PC-3 (cell line): Measurements from ENCODE around the gene OPRM1. TPM values are rescaled to one million over a fixed set of nuclear protein-coding genes. Genes with fewer than 3 reads are reported as not detected.

Source experiments
- ATAC-seq: fragments of 200-7000 bp; cut with Tn5 transposase; 2 replicates; pipeline ENCODE4 v1.9.1; 2020; ENCODE audit warnings: mild to moderate bottlenecking, moderate library complexity
- BruUV-seq: library from RNA; stranded (reverse); fragments of 400-500 nt; replicated peaks from 2 replicates; lab custom pipeline; 2021; lab: Mats Ljungman, UMichigan
- CTCF ChIA-PET: fragments of 300-600 bp; sonication (Branson Sonifier 250); formaldehyde crosslinking; loops from one replicate; lab custom pipeline; 2022; ENCODE audit warnings: antibody characterized with exemption; lab: Charles Lee
- POLR2A ChIA-PET: fragments of 300-600 bp; sonication (Branson Sonifier 250); formaldehyde crosslinking; loops from one replicate; lab custom pipeline; 2022; ENCODE audit warnings: antibody characterized with exemption; ENCODE audit not compliant: unreplicated experiment; lab: Charles Lee
- DNase-seq: peaks from one replicate; pipeline ENCODE4 v3.0.0-alpha.2; 2015
- H2AFZ ChIP-seq: fragments of 300-600 bp; sonication (generic); 2 replicates; pipeline ENCODE4 v1.6.0; 2016; ENCODE audit warnings: antibody characterized with exemption, low read length
- H3F3A ChIP-seq: fragments of 300-600 bp; sonication (generic); one replicate; pipeline ENCODE4 v1.6.0; 2017; ENCODE audit warnings: antibody characterized with exemption, low read length, control low read depth, mild to moderate bottlenecking; ENCODE audit not compliant: unreplicated experiment
- H3K27ac ChIP-seq: fragments of 300-600 bp; sonication (generic); 2 replicates; pipeline ENCODE4 v1.5.1; 2016; ENCODE audit warnings: mild to moderate bottlenecking, low read length
- H3K27me3 ChIP-seq: fragments of 300-600 bp; sonication (generic); 2 replicates; pipeline ENCODE4 v1.6.1; 2016; ENCODE audit warnings: low read length, mixed read lengths
- H3K36me3 ChIP-seq: fragments of 300-600 bp; sonication (generic); 2 replicates; pipeline ENCODE4 v1.6.1; 2016; ENCODE audit warnings: low read depth, mixed run types, low read length, mixed read lengths
- H3K4me1 ChIP-seq: fragments of 300-600 bp; sonication (generic); 2 replicates; pipeline ENCODE4 v1.5.1; 2016; ENCODE audit warnings: low read length; ENCODE audit not compliant: insufficient read depth
- H3K4me2 ChIP-seq: fragments of 300-600 bp; sonication (generic); 2 replicates; pipeline ENCODE4 v1.6.0; 2016; ENCODE audit warnings: low read length
- H3K4me3 ChIP-seq: fragments of 300-600 bp; sonication (generic); 2 replicates; pipeline ENCODE4 v1.5.1; 2016; ENCODE audit warnings: mild to moderate bottlenecking, low read length, mixed read lengths
- H3K79me2 ChIP-seq: fragments of 300-600 bp; sonication (generic); 2 replicates; pipeline ENCODE4 v1.6.1; 2017; ENCODE audit warnings: low read length, mixed read lengths
- H3K9ac ChIP-seq: fragments of 300-600 bp; sonication (generic); 2 replicates; pipeline ENCODE4 v1.6.0; 2016; ENCODE audit warnings: mild to moderate bottlenecking, low read length
- H3K9me2 ChIP-seq: fragments of 300-600 bp; sonication (generic); replicated peaks from 2 replicates; pipeline ENCODE4 v1.6.1; 2016; ENCODE audit warnings: mixed run types, low read length, mixed read lengths
- H3K9me3 ChIP-seq: fragments of 300-600 bp; sonication (generic); 2 replicates; pipeline ENCODE4 v1.6.1; 2016; ENCODE audit warnings: low read length, mixed read lengths
- H4K20me1 ChIP-seq: fragments of 300-600 bp; sonication (generic); 2 replicates; pipeline ENCODE4 v1.6.1; 2016; ENCODE audit warnings: low read length, mixed read lengths
- EZH2 ChIP-seq: fragments of 300-600 bp; sonication (generic); IDR thresholded peaks from one replicate; pipeline ENCODE4 v1.6.1; 2017; ENCODE audit warnings: antibody characterized with exemption, mild to moderate bottlenecking, low read length; ENCODE audit not compliant: unreplicated experiment
- EZH2phosphoT487 ChIP-seq: fragments of 300-600 bp; sonication (generic); IDR thresholded peaks from 2 replicates; pipeline ENCODE4 v1.6.1; 2018; ENCODE audit warnings: mild to moderate bottlenecking, antibody characterized with exemption, low read length, borderline replicate concordance
- intact Hi-C: fragments of 100-400 bp; cut with micrococcal nuclease; formaldehyde crosslinking; loops from 2 replicates; pipeline ENCODE4 v1.9.0; 2023
- total RNA-seq: library from RNA; depleted of rRNA; stranded (reverse); fragments of >200 nt; gene quantifications from 2 replicates; pipeline ENCODE4 v1.2.3, GENCODE V29; 2014
- TF ChIP-seq, protein P1 (sequence below): fragments of 300-600 bp; sonication (generic); conservative IDR thresholded peaks from 2 replicates; pipeline ENCODE4 v1.5.1; 2017; ENCODE audit warnings: antibody characterized with exemption, low read depth, mild to moderate bottlenecking, low read length

Gene OPRM1
- total RNA-seq, 1 experiment from 2014 or later = not detected

DNA sequence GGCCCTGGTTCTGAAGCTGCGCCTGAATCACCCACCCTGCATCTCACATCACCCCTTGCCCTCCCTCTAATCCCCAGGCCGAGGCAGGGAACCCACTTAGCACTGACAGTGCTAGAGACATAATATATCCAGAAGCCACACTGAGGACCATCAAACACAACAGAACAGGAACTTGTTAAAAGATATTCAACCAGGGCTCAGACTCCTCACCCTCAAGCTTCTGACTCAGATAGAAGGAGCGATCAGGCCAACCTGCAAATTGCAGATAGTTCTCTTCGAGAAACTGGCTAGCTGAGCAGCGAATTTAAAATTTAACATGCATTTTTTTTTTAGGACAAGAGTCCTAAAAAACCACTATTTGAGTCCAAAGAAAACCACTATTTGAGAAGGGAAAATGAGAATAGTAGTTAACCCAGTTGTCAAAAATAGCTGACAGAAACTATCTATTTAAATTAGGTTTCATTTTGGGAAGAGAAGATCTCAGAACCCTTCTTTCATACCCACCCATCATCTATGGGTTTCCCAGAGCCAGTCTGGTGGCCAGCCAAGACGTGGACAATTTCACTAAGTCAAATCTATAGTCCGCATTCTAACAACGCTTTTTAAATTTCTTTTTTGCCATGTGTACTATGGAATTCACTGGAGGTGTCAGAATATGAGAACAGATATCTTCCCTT lies 95.6 kb downstream of the OPRM1 start:
- Histone ChIP-seq H3K4me1 (no peaks in the 10 kb centered on the region), H4K20me1 (no peaks in the 10 kb centered on the region), H3K36me3 (no peaks in the 10 kb centered on the region), H3K79me2 (no peaks in the 10 kb centered on the region), H3K4me3 (no peak overlapping the region), H3K9ac (no peak overlapping the region), H2AFZ (no peak overlapping the region), H3K9me3 (no peaks in the 10 kb centered on the region), H3K27ac (no peak overlapping the region), H3K9me2 (no peaks in the 10 kb centered on the region), H3F3A (no peaks in the 10 kb centered on the region), H3K4me2 (no peak overlapping the region), H3K27me3 (no peaks in the 10 kb centered on the region)
- TF ChIP-seq, protein P1, sequence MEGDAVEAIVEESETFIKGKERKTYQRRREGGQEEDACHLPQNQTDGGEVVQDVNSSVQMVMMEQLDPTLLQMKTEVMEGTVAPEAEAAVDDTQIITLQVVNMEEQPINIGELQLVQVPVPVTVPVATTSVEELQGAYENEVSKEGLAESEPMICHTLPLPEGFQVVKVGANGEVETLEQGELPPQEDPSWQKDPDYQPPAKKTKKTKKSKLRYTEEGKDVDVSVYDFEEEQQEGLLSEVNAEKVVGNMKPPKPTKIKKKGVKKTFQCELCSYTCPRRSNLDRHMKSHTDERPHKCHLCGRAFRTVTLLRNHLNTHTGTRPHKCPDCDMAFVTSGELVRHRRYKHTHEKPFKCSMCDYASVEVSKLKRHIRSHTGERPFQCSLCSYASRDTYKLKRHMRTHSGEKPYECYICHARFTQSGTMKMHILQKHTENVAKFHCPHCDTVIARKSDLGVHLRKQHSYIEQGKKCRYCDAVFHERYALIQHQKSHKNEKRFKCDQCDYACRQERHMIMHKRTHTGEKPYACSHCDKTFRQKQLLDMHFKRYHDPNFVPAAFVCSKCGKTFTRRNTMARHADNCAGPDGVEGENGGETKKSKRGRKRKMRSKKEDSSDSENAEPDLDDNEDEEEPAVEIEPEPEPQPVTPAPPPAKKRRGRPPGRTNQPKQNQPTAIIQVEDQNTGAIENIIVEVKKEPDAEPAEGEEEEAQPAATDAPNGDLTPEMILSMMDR = no peak
- TF ChIP-seq EZH2 (no peak), EZH2phosphoT487 (no peak)
- no peak for ATAC-seq
- BruUV-seq = no TSS peak
- CTCF ChIA-PET = no interaction called here
- DNase-seq = no peak
- intact Hi-C loops = no loop called here
- POLR2A ChIA-PET = no interaction called here

DNA sequence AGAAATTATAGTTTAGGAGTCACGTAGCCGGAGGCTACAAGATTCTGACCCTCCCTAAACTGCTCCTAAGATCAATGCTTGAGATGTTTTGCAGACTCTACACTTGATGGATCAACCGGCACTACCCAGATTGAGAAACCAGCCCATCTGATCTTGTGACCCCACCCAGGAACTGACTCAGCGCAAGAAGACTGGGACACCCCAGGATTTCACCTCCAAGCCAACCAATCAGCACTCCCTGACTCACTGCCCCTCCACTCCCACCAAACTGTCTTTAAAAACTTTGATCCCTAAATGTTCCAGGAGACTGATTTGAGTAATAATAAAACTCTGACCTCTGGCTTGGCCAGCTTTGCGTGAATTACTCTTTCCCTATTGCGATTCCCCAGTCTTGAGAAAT lies 99.8 kb downstream of the OPRM1 start:
- ATAC-seq (no peak), DNase-seq (peak; percentile 3)
- Histone ChIP-seq H3K27me3 (no peaks in the 10 kb centered on the region), H3K79me2 (no peaks in the 10 kb centered on the region), H3K9me2 (no peaks in the 10 kb centered on the region), H2AFZ (no peak overlapping the region), H3K4me3 (no peak overlapping the region), H4K20me1 (no peaks in the 10 kb centered on the region), H3K36me3 (no peaks in the 10 kb centered on the region), H3K9ac (no peak overlapping the region), H3K27ac (no peak overlapping the region), H3F3A (no peaks in the 10 kb centered on the region), H3K9me3 (no peaks in the 10 kb centered on the region), H3K4me1 (no peaks in the 10 kb centered on the region), H3K4me2 (no peak overlapping the region)
- ChIA-PET POLR2A (no interaction called here), CTCF (no interaction called here)
- BruUV-seq = no TSS peak
- intact Hi-C loops = no loop called here
- TF ChIP-seq, protein P1 = no peak
- TF ChIP-seq EZH2 = no peak

DNA sequence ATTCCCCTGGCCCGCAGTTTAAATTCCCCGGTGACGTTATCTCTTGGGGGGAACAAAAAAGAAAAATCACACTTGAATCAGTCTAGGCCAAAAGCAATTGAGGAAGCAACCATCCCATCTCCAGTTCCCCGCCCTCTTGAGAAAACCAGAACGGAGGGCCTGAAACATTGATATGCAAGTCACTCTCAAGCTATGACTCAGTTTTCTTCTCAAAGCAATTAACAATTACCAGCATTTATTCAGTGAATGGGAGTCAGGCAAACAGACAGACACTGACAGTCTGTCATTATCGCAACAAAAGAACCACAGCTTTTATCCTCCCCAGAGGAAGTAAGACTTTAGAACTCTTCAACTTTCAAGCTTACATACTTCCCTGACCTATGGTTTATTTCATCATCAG lies 100.9 kb downstream of the OPRM1 start:
- CTCF ChIA-PET = no interaction called here
- intact Hi-C loops = no loop called here
- no peaks in the 10 kb centered on the region for H3K27me3 ChIP-seq

More for the DNA sequence above, 100.9 kb downstream of the OPRM1 start:
- Histone ChIP-seq H3K36me3 (no peaks in the 10 kb centered on the region), H3K79me2 (no peaks in the 10 kb centered on the region), H3K4me3 (no peak overlapping the region), H3K9ac (no peak overlapping the region), H4K20me1 (no peaks in the 10 kb centered on the region), H3K4me2 (no peak overlapping the region), H3K27ac (no peak overlapping the region), H3K9me2 (no peaks in the 10 kb centered on the region), H3K9me3 (no peaks in the 10 kb centered on the region), H3K4me1 (no peaks in the 10 kb centered on the region), H2AFZ (no peak overlapping the region), H3F3A (no peaks in the 10 kb centered on the region)
- no TSS peak for BruUV-seq
- TF ChIP-seq EZH2phosphoT487 (no peak), EZH2 (no peak)
- TF ChIP-seq, protein P1 = no peak
- POLR2A ChIA-PET = no interaction called here
- ATAC-seq (no peak), DNase-seq (no peak)
